Activated B cell treated with CpG ODN at 0.5 μM for 24 hours (primary cell): ENCODE measurements around the gene CALML4. TPM values are rescaled to one million over a fixed set of nuclear protein-coding genes. Genes with fewer than 3 reads are reported as not detected.

Experiments
- ATAC-seq: fragments of 200-7000 bp; cut with Tn5 transposase; one replicate; pipeline ENCODE4 v1.10.0; 2021; ENCODE audit warnings: low read depth, mild to moderate bottlenecking, moderate library complexity
- CTCF ChIA-PET: fragments of 350-600 bp; sonication (Branson Sonifier 250); formaldehyde crosslinking; loops from one replicate; lab custom pipeline; 2021; ENCODE audit warnings: antibody characterized with exemption; lab: Charles Lee
- POLR2A ChIA-PET: fragments of 350-600 bp; sonication (Branson Sonifier 250); formaldehyde crosslinking; loops from one replicate; lab custom pipeline; 2021; ENCODE audit warnings: antibody characterized with exemption; lab: Charles Lee
- DNase-seq: peaks from one replicate; pipeline ENCODE4 v3.0.0; 2022
- H3K27ac Mint-ChIP-seq: one replicate; pipeline ENCODE4 v1.8.0; 2020; ENCODE audit warnings: mixed read lengths
- H3K27me3 Mint-ChIP-seq: one replicate; pipeline ENCODE4 v1.8.0; 2021; ENCODE audit warnings: mixed read lengths
- H3K36me3 Mint-ChIP-seq: one replicate; pipeline ENCODE4 v1.8.0; 2021; ENCODE audit warnings: low read depth, mixed read lengths
- H3K4me1 Mint-ChIP-seq: one replicate; pipeline ENCODE4 v1.8.0; 2021; ENCODE audit warnings: mixed read lengths
- H3K4me3 Mint-ChIP-seq: one replicate; pipeline ENCODE4 v1.8.0; 2020; ENCODE audit warnings: mild to moderate bottlenecking, mixed read lengths
- H3K9me3 Mint-ChIP-seq: one replicate; pipeline ENCODE4 v1.8.0; 2020; ENCODE audit warnings: mixed read lengths
- CTCF ChIP-seq: fragments of 200-600 bp; IDR thresholded peaks from one replicate; pipeline ENCODE4 v1.8.0; 2022; ENCODE audit warnings: antibody characterized with exemption, mild to moderate bottlenecking
- intact Hi-C: fragments of 100-400 bp; cut with micrococcal nuclease; formaldehyde crosslinking; loops from one replicate; pipeline ENCODE4 v1.15.1; 2024
- total RNA-seq: library from RNA; stranded (reverse); gene quantifications from 2 replicates; pipeline ENCODE4 v1.2.3, GENCODE V29; 2022

CALML4 gene
- total RNA-seq, 1 donor from 2014 or later = 5.0 TPM

- Mint-ChIP-seq H3K4me3 (no peak overlapping the region), H3K9me3 (no peaks in the 10 kb centered on the region), H3K36me3 (peaks cover 3% of the 10 kb centered on the region), H3K27ac (no peak overlapping the region), H3K4me1 (peaks cover 26% of the 10 kb centered on the region), H3K27me3 (no peaks in the 10 kb centered on the region)
- DNase-seq = no peak
- ChIA-PET POLR2A (interaction anchor here (1.8 kb wide), 1 partner anchor 44 kb away, joined by 11 read pairs; the partner anchor contains the start of gene FEM1B), CTCF (no interaction called here)
- no peak for TF ChIP-seq CTCF
- ATAC-seq = no peak
- intact Hi-C loops = no loop called here
Observed at GRCh38 chr15:68232937-68233336, 27.8 kb upstream of the CALML4 start.

GRCh38 chr15:68232449-68232848 lies 27.3 kb upstream of the CALML4 start:
- CTCF ChIA-PET = interaction anchor here (0.7 kb wide), 1 partner anchor 166 kb away, joined by 3 read pairs; no protein-coding TSS in a partner anchor

GRCh38 chr15:68231102-68231818 lies 26.1 kb upstream of the CALML4 start:
- intact Hi-C loops = no loop called here
- CTCF ChIA-PET = interaction anchor here (0.7 to 2.5 kb wide), 2 partner anchors 22 to 165 kb away, joined by 3 to 8 read pairs; no protein-coding TSS in a partner anchor
- no peak for ATAC-seq
- POLR2A ChIA-PET = interaction anchor here (1.6 to 1.8 kb wide), 2 partner anchors 21 to 46 kb away, joined by 3 to 11 read pairs; partner anchors contain the start of gene FEM1B
- no peak for TF ChIP-seq CTCF
- no peak for DNase-seq
- Mint-ChIP-seq H3K27ac (no peak overlapping the region), H3K27me3 (no peaks in the 10 kb centered on the region), H3K36me3 (peaks cover 3% of the 10 kb centered on the region), H3K4me1 (peaks cover 38% of the 10 kb centered on the region), H3K4me3 (peak overlapping the region; percentile 92), H3K9me3 (no peaks in the 10 kb centered on the region)

More at GRCh38 chr15:68232449-68232848, 27.3 kb upstream of the CALML4 start:
- Mint-ChIP-seq H3K9me3 (no peaks in the 10 kb centered on the region), H3K36me3 (peaks cover 3% of the 10 kb centered on the region), H3K4me3 (no peak overlapping the region), H3K27me3 (no peaks in the 10 kb centered on the region), H3K4me1 (peaks cover 30% of the 10 kb centered on the region), H3K27ac (no peak overlapping the region)
- intact Hi-C loops = no loop called here
- no peak for ATAC-seq
- TF ChIP-seq CTCF = no peak
- DNase-seq = no peak
- POLR2A ChIA-PET = interaction anchor here (0.7 to 1.8 kb wide), 2 partner anchors 45 to 587 kb away, joined by 4 to 11 read pairs; partner anchors contain the start of gene FEM1B

GRCh38 chr15:68230157-68231100 lies 25.3 kb upstream of the CALML4 start:
- no peak for TF ChIP-seq CTCF
- DNase-seq (no peak), ATAC-seq (no peak)
- Mint-ChIP-seq H3K4me1 (peaks cover 41% of the 10 kb centered on the region), H3K27ac (peak overlapping the region; percentile 89), H3K27me3 (no peaks in the 10 kb centered on the region), H3K9me3 (no peaks in the 10 kb centered on the region), H3K4me3 (peak overlapping the region; percentile 92), H3K36me3 (peaks cover 3% of the 10 kb centered on the region)
- intact Hi-C loops = loop anchor here (1.0 kb wide), 2 partner anchors 176 to 367 kb away; partner anchors contain the start of gene PIAS1
- ChIA-PET POLR2A (interaction anchor here (1.1 to 3.1 kb wide), 5 partner anchors 20 to 1165 kb away, joined by 3 to 34 read pairs (median 3); partner anchors contain the start of genes FEM1B, PIAS1 and SMAD3), CTCF (interaction anchor here (1.0 to 2.5 kb wide), 4 partner anchors 12 to 367 kb away, joined by 3 to 8 read pairs (median 3); no protein-coding TSS in a partner anchor)
